Ishikawa (cell line): ENCODE results near the gene HOXA13.

Experiments
- CEBPB ChIP-seq: IDR thresholded peaks from 2 replicates; pipeline ENCODE4 v1.6.1; 2012
- CREB1 ChIP-seq: IDR thresholded peaks from 2 replicates; pipeline ENCODE4 v1.6.1; 2012; ENCODE audit warnings: low read depth
- EGR1 ChIP-seq: IDR thresholded peaks from 2 replicates; pipeline ENCODE4 v1.6.1; 2012
- EP300 ChIP-seq: IDR thresholded peaks from 2 replicates; pipeline ENCODE4 v1.6.1; 2012; ENCODE audit warnings: borderline replicate concordance
- FOXM1 ChIP-seq: IDR thresholded peaks from 2 replicates; pipeline ENCODE4 v1.6.1; 2012; ENCODE audit warnings: low read depth, borderline replicate concordance
- NFIC ChIP-seq: IDR thresholded peaks from 2 replicates; pipeline ENCODE4 v1.6.1; 2012
- RAD21 ChIP-seq: IDR thresholded peaks from 2 replicates; pipeline ENCODE4 v1.6.1; 2012; ENCODE audit warnings: low read depth
- TAF1 ChIP-seq: IDR thresholded peaks from 2 replicates; pipeline ENCODE4 v1.6.1; 2012; ENCODE audit warnings: low read depth, mild to moderate bottlenecking
- TCF12 ChIP-seq: IDR thresholded peaks from 2 replicates; pipeline ENCODE4 v1.6.1; 2012; ENCODE audit warnings: low read depth
- TEAD4 ChIP-seq: IDR thresholded peaks from 2 replicates; pipeline ENCODE4 v1.6.1; 2012
- YY1 ChIP-seq: IDR thresholded peaks from 2 replicates; pipeline ENCODE4 v1.6.1; 2012; ENCODE audit warnings: low read depth
- ZBTB7A ChIP-seq: IDR thresholded peaks from 2 replicates; pipeline ENCODE4 v1.6.1; 2012; ENCODE audit warnings: low read depth
- TF ChIP-seq, protein P1 (sequence below): IDR thresholded peaks from 2 replicates; pipeline ENCODE4 v1.6.1; 2012
- TF ChIP-seq, protein P2 (sequence below): IDR thresholded peaks from 2 replicates; pipeline ENCODE4 v1.6.1; 2012; ENCODE audit warnings: low read depth, mild to moderate bottlenecking
- TF ChIP-seq, protein P3 (sequence below): IDR thresholded peaks from 2 replicates; pipeline ENCODE4 v1.6.1; 2012

The HOXA13 gene

DNA sequence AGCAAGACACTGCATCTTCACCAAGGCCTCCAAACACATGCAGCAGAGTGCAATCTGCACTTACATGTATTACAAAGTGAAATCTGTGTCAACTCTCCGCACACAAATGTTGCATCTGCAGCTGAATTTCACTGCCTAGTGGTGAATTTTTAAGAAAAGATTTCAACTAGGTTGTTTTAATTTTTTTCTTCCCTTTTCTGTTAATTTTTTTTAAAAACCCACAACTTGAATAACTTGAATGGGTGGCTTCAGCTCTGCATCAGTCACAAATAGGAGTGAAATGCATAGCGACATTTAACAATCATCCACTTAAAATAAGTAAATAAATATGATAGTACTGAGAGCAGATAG lies 5.9 kb downstream of the HOXA13 start:
- no peak for TF ChIP-seq TCF12
- TF ChIP-seq EP300: no peak
- TF ChIP-seq NFIC: no peak
- no peak for TF ChIP-seq FOXM1
- TF ChIP-seq YY1: no peak
- no peak for TF ChIP-seq ZBTB7A
- TF ChIP-seq, protein P1, sequence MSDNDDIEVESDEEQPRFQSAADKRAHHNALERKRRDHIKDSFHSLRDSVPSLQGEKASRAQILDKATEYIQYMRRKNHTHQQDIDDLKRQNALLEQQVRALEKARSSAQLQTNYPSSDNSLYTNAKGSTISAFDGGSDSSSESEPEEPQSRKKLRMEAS: no peak
- TF ChIP-seq RAD21: no peak
- TF ChIP-seq, protein P2, sequence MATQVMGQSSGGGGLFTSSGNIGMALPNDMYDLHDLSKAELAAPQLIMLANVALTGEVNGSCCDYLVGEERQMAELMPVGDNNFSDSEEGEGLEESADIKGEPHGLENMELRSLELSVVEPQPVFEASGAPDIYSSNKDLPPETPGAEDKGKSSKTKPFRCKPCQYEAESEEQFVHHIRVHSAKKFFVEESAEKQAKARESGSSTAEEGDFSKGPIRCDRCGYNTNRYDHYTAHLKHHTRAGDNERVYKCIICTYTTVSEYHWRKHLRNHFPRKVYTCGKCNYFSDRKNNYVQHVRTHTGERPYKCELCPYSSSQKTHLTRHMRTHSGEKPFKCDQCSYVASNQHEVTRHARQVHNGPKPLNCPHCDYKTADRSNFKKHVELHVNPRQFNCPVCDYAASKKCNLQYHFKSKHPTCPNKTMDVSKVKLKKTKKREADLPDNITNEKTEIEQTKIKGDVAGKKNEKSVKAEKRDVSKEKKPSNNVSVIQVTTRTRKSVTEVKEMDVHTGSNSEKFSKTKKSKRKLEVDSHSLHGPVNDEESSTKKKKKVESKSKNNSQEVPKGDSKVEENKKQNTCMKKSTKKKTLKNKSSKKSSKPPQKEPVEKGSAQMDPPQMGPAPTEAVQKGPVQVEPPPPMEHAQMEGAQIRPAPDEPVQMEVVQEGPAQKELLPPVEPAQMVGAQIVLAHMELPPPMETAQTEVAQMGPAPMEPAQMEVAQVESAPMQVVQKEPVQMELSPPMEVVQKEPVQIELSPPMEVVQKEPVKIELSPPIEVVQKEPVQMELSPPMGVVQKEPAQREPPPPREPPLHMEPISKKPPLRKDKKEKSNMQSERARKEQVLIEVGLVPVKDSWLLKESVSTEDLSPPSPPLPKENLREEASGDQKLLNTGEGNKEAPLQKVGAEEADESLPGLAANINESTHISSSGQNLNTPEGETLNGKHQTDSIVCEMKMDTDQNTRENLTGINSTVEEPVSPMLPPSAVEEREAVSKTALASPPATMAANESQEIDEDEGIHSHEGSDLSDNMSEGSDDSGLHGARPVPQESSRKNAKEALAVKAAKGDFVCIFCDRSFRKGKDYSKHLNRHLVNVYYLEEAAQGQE: no peak
- TF ChIP-seq TEAD4: no peak
- TF ChIP-seq, protein P3, sequence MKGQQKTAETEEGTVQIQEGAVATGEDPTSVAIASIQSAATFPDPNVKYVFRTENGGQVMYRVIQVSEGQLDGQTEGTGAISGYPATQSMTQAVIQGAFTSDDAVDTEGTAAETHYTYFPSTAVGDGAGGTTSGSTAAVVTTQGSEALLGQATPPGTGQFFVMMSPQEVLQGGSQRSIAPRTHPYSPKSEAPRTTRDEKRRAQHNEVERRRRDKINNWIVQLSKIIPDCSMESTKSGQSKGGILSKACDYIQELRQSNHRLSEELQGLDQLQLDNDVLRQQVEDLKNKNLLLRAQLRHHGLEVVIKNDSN: no peak
- TF ChIP-seq EGR1: no peak
- TF ChIP-seq TAF1: no peak
- TF ChIP-seq CREB1: no peak
- no peak for TF ChIP-seq CEBPB

DNA sequence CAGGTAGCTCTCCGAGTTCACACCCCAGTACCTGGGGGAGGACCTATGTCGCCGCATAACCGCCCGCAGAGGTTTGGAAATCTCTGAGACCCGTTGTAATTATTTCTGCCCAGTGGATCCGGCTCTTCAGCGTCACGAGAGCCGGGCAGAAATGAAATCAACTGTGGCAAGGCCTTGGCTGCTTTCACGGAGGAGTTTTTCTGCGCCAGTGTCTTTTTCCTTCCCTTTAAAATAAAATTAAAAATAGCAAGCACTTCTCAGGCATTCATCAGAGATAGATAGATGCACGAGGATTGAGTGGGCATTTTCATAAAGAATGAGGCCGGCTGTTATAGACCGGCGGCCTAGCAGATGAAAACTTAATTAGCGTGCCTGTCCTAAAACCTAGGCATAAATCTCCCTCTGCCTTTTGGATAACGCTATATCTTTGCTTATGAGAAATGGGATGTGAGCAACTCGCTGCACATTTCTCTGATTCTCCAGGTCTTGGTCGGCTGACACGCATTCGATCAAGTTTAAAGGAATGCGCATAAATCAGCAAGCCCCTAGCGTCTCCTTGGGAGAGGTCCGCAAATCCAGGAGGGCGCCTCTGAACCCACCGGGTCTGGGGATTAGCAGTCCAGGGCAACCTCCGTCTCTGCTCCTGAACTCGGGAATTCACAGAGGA lies 6.4 kb downstream of the HOXA13 start:
- TF ChIP-seq ZBTB7A (no peak), CEBPB (no peak)

DNA sequence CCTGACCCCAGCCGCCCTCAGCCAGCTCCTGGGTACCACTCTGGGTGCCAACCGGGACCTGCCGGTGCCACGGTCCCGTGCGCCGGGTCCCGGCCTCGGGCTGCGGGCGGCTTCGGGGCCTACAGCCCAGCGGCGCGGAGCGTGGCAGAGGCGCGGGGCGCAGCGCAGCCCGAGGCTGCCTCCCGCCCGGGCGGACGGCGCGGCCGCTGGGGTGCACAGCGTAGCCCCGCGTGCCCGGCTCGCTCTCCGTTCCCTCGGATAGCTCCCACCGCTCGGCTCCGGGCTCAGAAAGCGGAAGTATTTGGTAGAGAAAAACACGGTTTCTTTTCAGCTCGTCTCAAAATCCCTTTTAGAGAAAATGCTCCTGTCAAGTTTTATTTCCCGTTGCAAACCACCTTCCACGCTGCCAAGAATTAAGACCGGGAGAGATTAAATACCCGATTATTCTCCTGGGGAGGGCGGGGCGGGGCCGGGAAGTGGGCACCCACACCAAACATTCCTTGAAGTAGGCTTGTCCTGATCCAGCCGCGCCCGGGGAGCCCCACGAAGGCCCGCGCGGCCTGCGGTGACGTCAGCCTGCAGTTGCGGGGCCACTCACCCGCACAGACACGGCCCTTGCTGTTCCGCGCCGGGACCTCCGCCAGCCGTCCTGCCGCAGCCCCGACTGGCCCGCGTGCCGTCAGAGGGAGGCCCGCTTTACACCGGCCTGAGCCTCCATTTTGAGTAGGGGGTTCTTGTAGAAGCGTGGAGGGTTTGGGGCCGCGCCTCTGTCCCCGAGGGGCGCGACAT lies 7.2 kb downstream of the HOXA13 start:
- TF ChIP-seq, protein P1: no peak
- no peak for TF ChIP-seq EP300
- no peak for TF ChIP-seq EGR1
- TF ChIP-seq CREB1: no peak
- TF ChIP-seq TAF1: no peak
- TF ChIP-seq TCF12: no peak
- TF ChIP-seq CEBPB: no peak
- TF ChIP-seq YY1: no peak
- TF ChIP-seq NFIC: no peak
- TF ChIP-seq, protein P3: no peak
- TF ChIP-seq, protein P2: no peak

DNA sequence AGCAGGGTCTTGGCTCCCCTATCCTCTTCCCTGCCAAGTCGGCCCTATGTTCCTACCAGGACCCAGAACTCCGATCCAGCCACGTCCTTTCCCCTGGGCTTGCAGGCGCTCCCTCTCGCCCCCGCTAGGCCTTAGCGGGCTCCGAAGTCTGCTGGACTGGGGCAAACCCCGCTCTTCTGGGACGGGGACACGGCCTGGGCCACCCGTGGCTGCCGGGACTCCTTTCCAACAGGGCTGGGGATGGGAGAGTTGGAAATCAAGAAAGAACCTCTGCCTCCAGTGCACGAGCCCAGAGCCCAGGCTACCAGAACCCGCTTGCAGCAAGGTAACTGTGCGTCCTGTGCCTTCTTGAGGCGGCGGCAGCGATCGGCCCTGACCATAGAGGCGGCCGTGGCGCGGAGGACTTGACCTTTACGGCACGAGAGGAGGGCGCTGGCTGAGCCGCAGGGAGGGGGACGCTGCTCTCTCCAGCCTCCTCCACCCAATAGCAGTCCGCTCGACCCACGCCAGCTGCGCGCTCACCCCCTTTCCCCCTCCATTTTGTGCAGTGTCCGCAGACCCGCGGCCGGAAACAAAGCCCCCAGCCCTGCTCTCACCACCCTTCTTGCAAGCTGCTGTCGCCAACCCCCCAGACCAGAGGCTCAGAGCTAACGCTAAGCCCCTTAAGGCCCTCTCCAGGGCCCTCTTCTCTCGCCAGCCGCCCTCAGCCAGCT lies 7.9 kb downstream of the HOXA13 start:
- no peak for TF ChIP-seq EGR1
- TF ChIP-seq FOXM1: no peak
- TF ChIP-seq, protein P2: no peak
- TF ChIP-seq TCF12: no peak
- no peak for TF ChIP-seq ZBTB7A
- no peak for TF ChIP-seq TAF1
- TF ChIP-seq, protein P1: no peak
- TF ChIP-seq EP300: no peak
- TF ChIP-seq CEBPB: no peak
- TF ChIP-seq NFIC: no peak
- no peak for TF ChIP-seq TEAD4
- no peak for TF ChIP-seq RAD21
- no peak for TF ChIP-seq YY1
